GM12891 (cell line): Measurements from ENCODE around the gene PRCD. TPM values are rescaled to one million over a fixed set of nuclear protein-coding genes. Genes with fewer than 3 reads are reported as not detected.
A peak's percentile ranks its signal among the peaks of the same experiment; 100 is the strongest.

ENCODE experiments used
- DNase-seq: peaks from one replicate; pipeline ENCODE4 v3.0.0; 2011; ENCODE audit warnings: low spot score; ENCODE audit not compliant: insufficient read length
- FAIRE-seq: peaks from 2 replicates; lab custom pipeline; 2011; peaks lifted over from hg19 to GRCh38; lab: Jason Lieb, UNC
- PAX5 ChIP-seq: IDR thresholded peaks from 2 replicates; pipeline ENCODE4 v1.6.1; 2011; ENCODE audit warnings: low read length, moderate library complexity, mild to moderate bottlenecking; ENCODE audit not compliant: insufficient read depth, severe bottlenecking
- POLR2A ChIP-seq: IDR thresholded peaks from 2 replicates; pipeline ENCODE4 v1.6.1; 2011; ENCODE audit warnings: low read depth, low read length, control low read depth
- POLR2AphosphoS5 ChIP-seq: IDR thresholded peaks from 2 replicates; pipeline ENCODE4 v1.6.1; 2011; ENCODE audit warnings: low read depth, low read length, control low read depth
- POU2F2 ChIP-seq: IDR thresholded peaks from 2 replicates; pipeline ENCODE4 v1.6.1; 2011; ENCODE audit warnings: low read depth, mild to moderate bottlenecking, control low read depth, low read length, moderate library complexity
- SPI1 ChIP-seq: IDR thresholded peaks from 2 replicates; pipeline ENCODE4 v1.6.1; 2011; ENCODE audit warnings: low read depth, low read length, control low read depth
- TAF1 ChIP-seq: IDR thresholded peaks from 2 replicates; pipeline ENCODE4 v1.6.1; 2011; ENCODE audit warnings: low read depth, low read length, control low read depth
- polyA plus RNA-seq: library from polyadenylated mRNA; unstranded; fragments of >200 nt; gene quantifications from one replicate; pipeline ENCODE4 v1.2.1, GENCODE V29; 2012; ENCODE audit warnings: low read depth, missing spikeins, inconsistent platforms; ENCODE audit not compliant: missing spikeins

Gene PRCD, protein sequence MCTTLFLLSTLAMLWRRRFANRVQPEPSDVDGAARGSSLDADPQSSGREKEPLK
- 0.23 TPM for polyA plus RNA-seq

- TF ChIP-seq PAX5 (no peak), TAF1 (no peak), SPI1 (no peak), POU2F2 (no peak), POLR2A (no peak), POLR2AphosphoS5 (no peak)
- DNase-seq (no peak), FAIRE-seq (no peak)
Measured at GRCh38 chr17:76539631-76540271, at the start of gene PRCD. TSS of gene PRCD (plus strand) at chr17:76540044. CDS start at chr17:76540142, 98 bp downstream.

DNA sequence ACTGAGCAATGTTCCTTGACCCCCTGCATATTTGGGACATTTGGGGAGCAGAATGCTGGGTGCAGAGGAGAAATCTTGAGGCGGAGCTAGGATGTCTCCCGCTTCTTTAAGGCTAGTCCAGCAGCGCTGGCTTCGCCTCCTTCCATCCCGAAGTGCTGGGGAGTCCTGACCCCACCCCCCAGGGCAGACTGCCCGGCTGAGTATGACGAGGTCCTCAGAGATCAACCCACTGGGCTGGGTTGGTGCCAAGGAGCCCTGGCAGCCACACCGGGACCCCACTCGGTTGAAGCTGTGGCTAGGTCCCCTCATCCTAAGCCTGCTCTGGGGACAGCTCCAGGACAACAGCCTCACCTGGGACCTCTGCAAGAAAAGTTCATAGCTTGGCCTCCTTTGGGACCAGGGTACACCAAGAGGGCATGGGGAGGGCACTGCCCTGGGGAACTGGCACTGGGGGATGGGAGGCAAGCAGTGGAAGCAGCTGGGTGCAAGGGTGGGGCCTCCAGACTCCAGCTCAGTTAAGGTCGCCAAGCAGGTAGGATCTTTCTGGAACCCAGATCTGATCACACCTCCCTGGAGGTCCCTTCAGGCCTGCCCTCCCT is 49.6 kb upstream of the PRCD start:
- no peak for DNase-seq
- FAIRE-seq: no peak
- TF ChIP-seq POU2F2: no peak
- TF ChIP-seq POLR2A: no peak
- TF ChIP-seq TAF1: no peak
- TF ChIP-seq SPI1: no peak
- no peak for TF ChIP-seq PAX5
- TF ChIP-seq POLR2AphosphoS5: no peak

- TF ChIP-seq SPI1: no peak
- no peak for TF ChIP-seq TAF1
- no peak for TF ChIP-seq PAX5
- TF ChIP-seq POLR2A: no peak
- no peak for TF ChIP-seq POU2F2
- TF ChIP-seq POLR2AphosphoS5: no peak
- DNase-seq: no peak
- peak; percentile 58 for FAIRE-seq
Measured at GRCh38 chr17:76491271-76492122, 48.3 kb upstream of the PRCD start.

DNA sequence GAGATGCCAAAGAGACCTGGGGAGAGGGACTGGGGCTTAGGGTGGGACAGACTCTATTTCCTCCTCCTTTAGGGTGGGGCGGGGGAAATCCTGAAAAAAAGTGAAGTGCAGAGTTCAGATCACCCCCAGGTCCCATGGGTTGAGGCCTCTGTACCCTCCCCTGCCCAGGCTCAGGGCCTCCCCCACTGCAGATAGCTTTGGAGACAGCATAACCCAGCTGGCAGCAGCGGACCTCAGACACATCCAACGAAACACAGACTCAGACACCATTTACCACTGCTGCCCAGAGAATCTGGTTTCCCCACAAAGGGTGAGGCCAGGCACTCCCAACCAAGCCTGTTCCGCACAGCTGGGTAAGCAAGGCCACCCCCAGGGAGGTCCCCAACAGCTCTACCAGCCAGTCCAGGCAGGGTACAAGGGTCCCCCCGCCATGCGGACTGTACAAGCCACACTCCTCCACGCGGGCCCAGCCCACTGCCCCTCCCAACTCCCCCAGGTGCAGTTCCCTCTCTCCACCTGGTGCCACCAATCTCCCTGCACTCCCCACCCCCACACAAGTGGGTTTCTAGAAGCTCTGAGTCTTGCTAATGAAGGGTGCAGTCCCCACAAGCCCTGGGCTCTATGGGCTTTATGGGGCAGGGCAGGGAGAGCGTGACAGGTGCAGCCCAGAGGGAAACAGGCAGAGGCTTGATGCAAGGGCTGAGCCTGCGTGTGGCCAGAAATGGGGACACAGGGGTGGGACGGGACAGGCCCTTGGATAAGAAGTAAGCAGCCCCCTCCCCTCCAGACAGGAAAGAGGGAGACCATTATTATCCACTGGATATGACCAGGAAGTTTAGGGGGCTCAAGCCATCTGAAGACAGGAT is 47.5 kb upstream of the PRCD start:
- no peak for TF ChIP-seq POLR2A
- no peak for TF ChIP-seq POLR2AphosphoS5
- TF ChIP-seq POU2F2: no peak
- no peak for TF ChIP-seq PAX5
- 0 out of 2 replicates have a peak, but pooled peaks have one; percentile 8 for TF ChIP-seq SPI1
- FAIRE-seq: peak; percentile 95
- peak; percentile 51 for DNase-seq

DNA sequence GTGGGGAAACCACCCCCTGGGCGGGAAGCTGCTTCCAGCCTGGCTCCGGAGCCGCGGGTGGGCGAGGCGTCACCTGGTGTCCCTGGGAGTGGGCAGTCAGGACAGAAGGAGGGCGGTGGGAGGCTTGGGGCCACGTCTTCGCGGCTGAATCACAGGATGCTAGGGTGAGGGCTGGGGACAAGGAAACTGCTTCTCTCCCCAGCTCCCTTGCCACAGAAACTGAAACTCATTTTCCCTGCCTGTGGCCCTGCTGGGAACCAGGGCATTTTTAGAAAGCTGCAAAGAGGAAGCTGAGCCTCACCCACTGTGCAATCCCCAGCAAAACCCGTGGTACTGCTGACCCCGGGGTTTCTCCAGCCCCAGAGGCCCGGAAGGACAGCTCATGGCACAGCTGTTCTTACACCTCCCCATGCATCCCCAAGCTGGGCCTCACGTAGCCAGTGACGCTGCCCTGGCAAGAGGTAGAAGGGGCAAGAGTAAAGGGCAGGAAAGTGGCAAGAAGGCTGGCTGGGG is 46.8 kb upstream of the PRCD start:
- DNase-seq (peak; percentile 45), FAIRE-seq (no peak)

GRCh38 chr17:76493505-76494167 is 46.2 kb upstream of the PRCD start:
- TF ChIP-seq TAF1 (no peak), POLR2A (no peak), POLR2AphosphoS5 (no peak), PAX5 (no peak), SPI1 (no peak), POU2F2 (no peak)
- FAIRE-seq (no peak), DNase-seq (no peak)

More for the DNA sequence above, 46.8 kb upstream of the PRCD start:
- 0 out of 2 replicates have a peak, but pooled peaks have one; percentile 1 for TF ChIP-seq SPI1
- TF ChIP-seq POU2F2: no peak

DNA sequence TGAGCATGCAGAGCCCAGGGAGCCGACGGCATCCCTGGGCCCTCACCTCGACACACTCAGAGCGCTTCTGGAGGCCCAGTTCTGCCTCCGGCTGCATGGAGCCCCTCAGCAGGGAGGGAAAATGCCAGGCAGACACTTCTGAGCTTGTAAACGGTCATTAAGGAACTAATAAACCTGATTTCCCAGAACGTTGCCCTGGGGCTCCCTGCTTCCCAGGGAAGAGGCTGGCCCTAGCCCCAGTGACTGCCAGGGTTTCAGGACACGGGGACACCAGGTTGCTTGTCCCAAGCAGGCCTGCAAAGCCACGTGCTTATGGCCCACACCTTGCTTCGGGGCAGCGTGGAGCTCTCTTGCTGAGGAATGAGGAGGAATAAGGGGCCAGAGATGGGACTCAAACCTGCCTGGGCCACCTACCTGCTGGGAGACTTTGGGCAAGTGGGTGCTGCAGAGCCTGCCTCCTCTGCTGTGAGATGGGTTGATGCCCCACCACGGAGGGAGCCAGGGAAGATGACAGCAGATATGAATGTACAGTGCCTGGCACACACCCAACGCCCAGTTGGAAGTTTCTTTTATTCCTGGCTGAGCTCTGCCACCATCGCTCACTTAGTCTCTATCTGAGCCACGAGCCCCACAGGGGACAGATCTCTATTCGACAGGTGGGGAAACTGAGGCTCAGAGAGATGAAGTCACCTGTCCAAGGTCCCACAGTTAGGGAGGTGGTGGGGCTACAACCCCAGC is 44.0 kb upstream of the PRCD start:
- TF ChIP-seq POLR2A: no peak
- DNase-seq: no peak
- FAIRE-seq: no peak

DNA sequence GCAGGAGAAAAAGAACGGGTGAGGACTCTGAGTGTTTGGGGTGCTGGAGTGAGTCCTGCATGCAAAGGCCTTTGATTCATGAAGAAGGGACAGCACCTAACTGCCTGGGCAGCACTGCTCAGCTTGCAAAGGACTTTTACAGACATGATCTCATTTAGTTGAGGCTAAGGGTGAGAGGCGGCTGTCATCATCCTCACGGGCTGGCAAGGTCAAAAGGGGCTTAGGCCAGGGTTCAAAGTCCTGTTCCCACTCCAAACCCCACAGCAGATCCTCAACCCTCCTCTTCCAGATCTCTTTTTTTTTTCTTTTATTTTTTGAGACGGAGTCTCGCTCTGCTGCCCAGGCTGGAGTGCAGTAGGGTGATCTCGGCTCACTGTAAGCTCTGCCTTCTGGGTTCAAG is 43.4 kb upstream of the PRCD start:
- FAIRE-seq (no peak), DNase-seq (no peak)

More for the DNA sequence above, 43.4 kb upstream of the PRCD start:
- TF ChIP-seq POLR2AphosphoS5 (no peak), POU2F2 (peak; percentile 33; the same call in 1 of the 2 replicates), PAX5 (peak; percentile 32), SPI1 (no peak), POLR2A (no peak), TAF1 (no peak)
